HCT116 (cell line): ENCODE results near the gene PDE4D. TPM values are rescaled to one million over a fixed set of nuclear protein-coding genes. Genes with fewer than 3 reads are reported as not detected.

ENCODE experiments used
- ATAC-seq: fragments of 200-7000 bp; cut with Tn5 transposase; 2 replicates; pipeline ENCODE4 v1.9.1; 2020; ENCODE audit warnings: mild to moderate bottlenecking, moderate library complexity
- BruUV-seq: library from RNA; stranded (reverse); fragments of 400-500 nt; replicated peaks from 2 replicates; lab custom pipeline; 2021; lab: Mats Ljungman, UMichigan
- CTCF ChIA-PET: fragments of 300-600 bp; sonication (Branson Sonifier 250); formaldehyde crosslinking; loops from one replicate; lab custom pipeline; 2021; ENCODE audit warnings: antibody characterized with exemption; lab: Charles Lee
- POLR2A ChIA-PET: fragments of 300-600, 350-600 bp; sonication (Branson Sonifier 250); formaldehyde crosslinking; loops from one replicate; lab custom pipeline; 2021; ENCODE audit warnings: antibody characterized with exemption; lab: Charles Lee
- RAD21 ChIA-PET, 2 experiments: fragments of 300-600 bp; sonication (Branson Sonifier 250); formaldehyde crosslinking; loops; one replicate each; lab custom pipeline; 2023; ENCODE audit warnings: low total read pairs in 2 of 2; ENCODE audit not compliant: uncharacterized antibody in 2 of 2, unreplicated experiment in 2 of 2, low non-redundant PET in 1 of 2; lab: Charles Lee
- DNase-seq: peaks from one replicate; pipeline ENCODE4 v3.0.0-alpha.2; 2010; ENCODE audit warnings: low read depth, low spot score
- H2AFZ ChIP-seq: fragments of 200-600 bp; shearing (Covaris generic), sonication (generic); 2 replicates; pipeline ENCODE4 v1.6.1; 2017; ENCODE audit warnings: low read depth, mixed run types, mixed read lengths, antibody characterized with exemption, low read length; ENCODE audit not compliant: poor library complexity, severe bottlenecking
- H3K27ac ChIP-seq: 2 replicates; pipeline ENCODE4 v1.5.1; 2012; ENCODE audit warnings: low read depth, low read length
- H3K27me3 ChIP-seq: fragments of 200-600 bp; sonication (generic); 2 replicates; pipeline ENCODE4 v1.6.1; 2016; ENCODE audit warnings: mixed run types, low read length, mixed read lengths; ENCODE audit not compliant: insufficient read depth
- H3K36me3 ChIP-seq, 2 experiments: fragments of 200-500 bp in 1 of 2; fragments of 200-600 bp in 1 of 2; sonication (Bioruptor generic) in 1 of 2; sonication (generic) in 1 of 2; 2 replicates each; pipeline versions ENCODE4 v1.5.1 to v1.6.1; 2014 to 2016; ENCODE audit warnings: low read length in 2 of 2, inconsistent platforms in 1 of 2, mixed read lengths in 1 of 2, mixed run types in 1 of 2; ENCODE audit not compliant: insufficient read depth in 2 of 2, control insufficient read depth in 1 of 2
- H3K4me1 ChIP-seq, 2 experiments: fragments of 200-600 bp in 1 of 2; sonication (generic) in 1 of 2; 2 replicates each; pipeline versions ENCODE4 v1.5.1 to v1.6.1; 2012 to 2017; ENCODE audit warnings: low read length in 2 of 2, inconsistent platforms in 1 of 2, mild to moderate bottlenecking in 1 of 2, mixed read lengths in 1 of 2, mixed run types in 1 of 2, moderate library complexity in 1 of 2; ENCODE audit not compliant: insufficient read depth in 2 of 2, control insufficient read depth in 1 of 2
- H3K4me2 ChIP-seq: fragments of 200-600 bp; sonication (generic); 2 replicates; pipeline ENCODE4 v1.6.1; 2017; ENCODE audit warnings: mixed run types, low read length, mixed read lengths
- H3K4me3 ChIP-seq, 2 experiments: fragments of 200-600 bp in 1 of 2; sonication (generic) in 1 of 2; replicated peaks in 1 of 2; 2 replicates each; pipeline ENCODE4 v1.5.1; 2011 to 2016; ENCODE audit warnings: low read length in 2 of 2, control low read depth in 1 of 2, low read depth in 1 of 2, mild to moderate bottlenecking in 1 of 2, mixed read lengths in 1 of 2, mixed run types in 1 of 2
- H3K79me2 ChIP-seq: fragments of 200-600 bp; sonication (generic); 2 replicates; pipeline ENCODE4 v1.6.1; 2017; ENCODE audit warnings: mild to moderate bottlenecking, mixed run types, low read length, moderate library complexity, mixed read lengths; ENCODE audit not compliant: insufficient read depth
- H3K9ac ChIP-seq: fragments of 200-600 bp; sonication (generic); 2 replicates; pipeline ENCODE4 v1.6.1; 2016; ENCODE audit warnings: low read length, mixed read lengths
- H3K9me2 ChIP-seq: fragments of 200-600 bp; sonication (generic), shearing (Covaris generic); 2 replicates; pipeline ENCODE4 v1.6.1; 2017; ENCODE audit warnings: mixed run types, mild to moderate bottlenecking, moderate library complexity; ENCODE audit not compliant: insufficient read depth
- H3K9me3 ChIP-seq, 2 experiments: fragments of 200-500 bp in 1 of 2; fragments of 200-600 bp in 1 of 2; sonication (Bioruptor generic) in 1 of 2; sonication (generic) in 1 of 2; 2 replicates each; pipeline ENCODE4 v1.6.1; 2014 to 2017; ENCODE audit warnings: low read length in 2 of 2, mixed read lengths in 2 of 2, inconsistent platforms in 1 of 2, low read depth in 1 of 2, mild to moderate bottlenecking in 1 of 2, mixed run types in 1 of 2, moderate library complexity in 1 of 2; ENCODE audit not compliant: control insufficient read depth in 1 of 2, insufficient read depth in 1 of 2
- H4K20me1 ChIP-seq: fragments of 200-600 bp; sonication (generic), shearing (Covaris generic); 2 replicates; pipeline ENCODE4 v1.6.1; 2017; ENCODE audit warnings: mixed run types, mild to moderate bottlenecking, moderate library complexity; ENCODE audit not compliant: insufficient read depth
- CEBPB ChIP-seq: IDR thresholded peaks from 2 replicates; pipeline ENCODE4 v1.6.1; 2012; ENCODE audit warnings: low read depth
- CTCF ChIP-seq, 3 experiments: fragments of 200-600 bp in 1 of 3; sonication (generic) in 1 of 3; IDR thresholded peaks in 2 of 3; conservative IDR thresholded peaks in 1 of 3; 2 replicates each; pipeline ENCODE4 v1.5.1; 2012 to 2017; ENCODE audit warnings: low read depth in 2 of 3, low read length in 2 of 3, antibody characterized with exemption in 1 of 3, borderline replicate concordance in 1 of 3, control low read depth in 1 of 3, mild to moderate bottlenecking in 1 of 3, mixed read lengths in 1 of 3, mixed run types in 1 of 3, moderate library complexity in 1 of 3; ENCODE audit not compliant: insufficient read depth in 1 of 3
- EGR1 ChIP-seq: IDR thresholded peaks from 2 replicates; pipeline ENCODE4 v1.6.1; 2012; ENCODE audit warnings: low read depth
- ELF1 ChIP-seq: IDR thresholded peaks from 2 replicates; pipeline ENCODE4 v1.6.1; 2012; ENCODE audit warnings: low read depth, borderline replicate concordance
- EZH2 ChIP-seq: fragments of 200-600 bp; sonication (generic); IDR thresholded peaks from 2 replicates; pipeline ENCODE4 v1.6.1; 2017; ENCODE audit warnings: antibody characterized with exemption, mixed run types
- FOSL1 ChIP-seq: IDR thresholded peaks from 2 replicates; pipeline ENCODE4 v1.6.1; 2012; ENCODE audit warnings: low read depth
- JUND ChIP-seq: IDR thresholded peaks from 2 replicates; pipeline ENCODE4 v1.6.1; 2012
- POLR2A ChIP-seq: IDR thresholded peaks from 2 replicates; pipeline ENCODE4 v1.7.0; 2011; ENCODE audit warnings: borderline replicate concordance; ENCODE audit not compliant: insufficient read depth, insufficient read length; ENCODE audit errors: extremely low read depth
- SIN3A ChIP-seq: IDR thresholded peaks from 2 replicates; pipeline ENCODE4 v1.6.1; 2012; ENCODE audit warnings: low read depth
- SP1 ChIP-seq: IDR thresholded peaks from 2 replicates; pipeline ENCODE4 v1.6.1; 2012; ENCODE audit warnings: low read depth
- SRF ChIP-seq: IDR thresholded peaks from 2 replicates; pipeline ENCODE4 v1.6.1; 2012; ENCODE audit warnings: low read depth
- TCF7L2 ChIP-seq: IDR thresholded peaks from 2 replicates; pipeline ENCODE4 v1.7.0; 2011; ENCODE audit warnings: borderline replicate concordance, inconsistent platforms; ENCODE audit not compliant: insufficient read depth, insufficient read length; ENCODE audit errors: extremely low read depth
- YY1 ChIP-seq: IDR thresholded peaks from 2 replicates; pipeline ENCODE4 v1.6.1; 2011; ENCODE audit warnings: low read length, low read depth, moderate library complexity, mild to moderate bottlenecking; ENCODE audit not compliant: insufficient replicate concordance; ENCODE audit errors: extremely low read depth
- ZBTB33 ChIP-seq: IDR thresholded peaks from 2 replicates; pipeline ENCODE4 v1.6.1; 2011; ENCODE audit warnings: mild to moderate bottlenecking, low read length, moderate library complexity; ENCODE audit not compliant: insufficient replicate concordance; ENCODE audit errors: extremely low read depth
- ZNF274 ChIP-seq: fragments of 200-500 bp; sonication (Bioruptor generic); IDR thresholded peaks from 2 replicates; pipeline ENCODE4 v1.6.1; 2014; ENCODE audit warnings: mild to moderate bottlenecking, low read depth, low read length, inconsistent platforms
- intact Hi-C: fragments of 100-400 bp; cut with micrococcal nuclease; formaldehyde crosslinking; loops from 2 replicates; pipeline ENCODE4 v1.10.0; 2022
- total RNA-seq: library from RNA; stranded (reverse); gene quantifications from one replicate; pipeline ENCODE4 v1.2.1, GENCODE V29; 2021; ENCODE audit not compliant: unreplicated experiment
- TF ChIP-seq, protein P1 (sequence below): IDR thresholded peaks from 2 replicates; pipeline ENCODE4 v1.6.1; 2012
- TF ChIP-seq, protein P2 (sequence below): IDR thresholded peaks from 2 replicates; pipeline ENCODE4 v1.6.1; 2012; ENCODE audit warnings: low read depth
- TF ChIP-seq, protein P3 (sequence below): IDR thresholded peaks from 2 replicates; pipeline ENCODE4 v1.6.1; 2012

PDE4D gene
- total RNA-seq, 1 experiment from 2014 or later, result 1.1 TPM

DNA sequence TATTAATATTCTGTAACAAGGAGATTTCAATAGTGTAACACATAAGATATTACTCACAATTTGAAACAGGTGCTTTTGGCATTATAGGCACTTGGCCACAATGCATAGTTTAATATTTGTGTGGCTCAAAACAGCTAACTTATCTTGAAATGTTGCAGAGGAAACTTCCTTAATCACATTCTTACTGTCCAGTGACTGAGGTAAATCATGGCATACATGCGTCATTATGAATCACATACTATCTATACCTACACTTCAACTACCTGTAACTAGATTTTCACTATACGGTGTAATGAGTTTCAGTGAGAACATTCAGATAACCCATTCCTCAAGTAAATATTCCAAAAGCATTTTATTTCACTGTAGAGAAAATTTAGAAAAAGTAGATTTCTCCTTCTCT lies 218.8 kb downstream of the PDE4D start (continued):
- TF ChIP-seq ZBTB33 (no peak), JUND (no peak), ELF1 (no peak), YY1 (no peak), EZH2 (no peak), ZNF274 (no peak), SIN3A (no peak), SRF (no peak), POLR2A (no peak), CEBPB (no peak), EGR1 (no peak), TCF7L2 (no peak), FOSL1 (no peak)
- TF ChIP-seq, protein P1, sequence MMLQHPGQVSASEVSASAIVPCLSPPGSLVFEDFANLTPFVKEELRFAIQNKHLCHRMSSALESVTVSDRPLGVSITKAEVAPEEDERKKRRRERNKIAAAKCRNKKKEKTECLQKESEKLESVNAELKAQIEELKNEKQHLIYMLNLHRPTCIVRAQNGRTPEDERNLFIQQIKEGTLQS, result no peak

DNA sequence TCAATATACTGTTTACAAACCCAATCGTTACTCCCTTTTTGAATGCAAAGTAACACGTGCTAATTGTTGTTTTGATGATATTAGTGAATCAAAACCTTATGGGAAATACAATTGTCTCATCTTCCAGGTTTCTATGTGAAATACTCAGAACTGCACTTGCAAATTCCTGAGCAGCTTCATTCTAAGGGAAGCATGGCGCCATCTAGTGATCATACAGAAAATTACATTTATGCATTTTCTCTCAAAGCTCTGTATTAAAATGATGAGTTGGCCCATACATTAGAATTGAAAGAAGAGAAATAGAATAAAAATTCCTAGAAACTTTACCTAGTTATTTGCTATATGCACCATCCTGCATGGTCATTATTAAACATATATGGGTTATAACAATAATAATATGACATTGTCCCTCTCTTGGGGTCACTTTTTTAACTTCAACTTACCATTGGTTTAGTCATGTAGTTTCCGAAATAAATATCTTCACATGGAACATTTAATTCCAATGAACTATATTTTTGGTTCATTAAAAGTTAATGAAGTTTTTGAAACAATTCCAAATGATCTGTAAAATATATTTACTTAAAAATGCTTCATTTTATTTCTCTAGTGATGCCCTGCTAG lies 220.0 kb downstream of the PDE4D start:
- no peaks in the 10 kb centered on the region for H3K79me2 ChIP-seq
- H4K20me1 ChIP-seq, result no peaks in the 10 kb centered on the region
- ChIA-PET RAD21 (no interaction called here), CTCF (interaction anchor here (0.7 to 2.7 kb wide), 11 partner anchors 9 to 485 kb away, joined by 3 to 43 read pairs (median 4); no protein-coding TSS in a partner anchor), POLR2A (no interaction called here)
- ATAC-seq (peak; percentile 55; the same call in 1 of the 2 replicates), DNase-seq (peak; percentile 8)
- no peak overlapping the region for H3K27ac ChIP-seq
- no peak overlapping the region for H3K4me2 ChIP-seq
- no peak overlapping the region for H3K4me3 ChIP-seq
- no peaks in the 10 kb centered on the region for H3K9me2 ChIP-seq
- BruUV-seq, result no TSS peak
- no peaks in the 10 kb centered on the region for H3K36me3 ChIP-seq
- no peaks in the 10 kb centered on the region for H3K4me1 ChIP-seq
- H3K9ac ChIP-seq, result no peak overlapping the region
- H3K27me3 ChIP-seq, result 0 out of 2 replicates have a peak, but pooled peaks cover 5% of the 10 kb centered on the region
- H3K9me3 ChIP-seq, result no peaks in the 10 kb centered on the region
- intact Hi-C loops, result loop anchor here (1.0 to 5.0 kb wide), 3 partner anchors 167 to 486 kb away; no protein-coding TSS in a partner anchor
- no peak overlapping the region for H2AFZ ChIP-seq
- TF ChIP-seq, protein P2, sequence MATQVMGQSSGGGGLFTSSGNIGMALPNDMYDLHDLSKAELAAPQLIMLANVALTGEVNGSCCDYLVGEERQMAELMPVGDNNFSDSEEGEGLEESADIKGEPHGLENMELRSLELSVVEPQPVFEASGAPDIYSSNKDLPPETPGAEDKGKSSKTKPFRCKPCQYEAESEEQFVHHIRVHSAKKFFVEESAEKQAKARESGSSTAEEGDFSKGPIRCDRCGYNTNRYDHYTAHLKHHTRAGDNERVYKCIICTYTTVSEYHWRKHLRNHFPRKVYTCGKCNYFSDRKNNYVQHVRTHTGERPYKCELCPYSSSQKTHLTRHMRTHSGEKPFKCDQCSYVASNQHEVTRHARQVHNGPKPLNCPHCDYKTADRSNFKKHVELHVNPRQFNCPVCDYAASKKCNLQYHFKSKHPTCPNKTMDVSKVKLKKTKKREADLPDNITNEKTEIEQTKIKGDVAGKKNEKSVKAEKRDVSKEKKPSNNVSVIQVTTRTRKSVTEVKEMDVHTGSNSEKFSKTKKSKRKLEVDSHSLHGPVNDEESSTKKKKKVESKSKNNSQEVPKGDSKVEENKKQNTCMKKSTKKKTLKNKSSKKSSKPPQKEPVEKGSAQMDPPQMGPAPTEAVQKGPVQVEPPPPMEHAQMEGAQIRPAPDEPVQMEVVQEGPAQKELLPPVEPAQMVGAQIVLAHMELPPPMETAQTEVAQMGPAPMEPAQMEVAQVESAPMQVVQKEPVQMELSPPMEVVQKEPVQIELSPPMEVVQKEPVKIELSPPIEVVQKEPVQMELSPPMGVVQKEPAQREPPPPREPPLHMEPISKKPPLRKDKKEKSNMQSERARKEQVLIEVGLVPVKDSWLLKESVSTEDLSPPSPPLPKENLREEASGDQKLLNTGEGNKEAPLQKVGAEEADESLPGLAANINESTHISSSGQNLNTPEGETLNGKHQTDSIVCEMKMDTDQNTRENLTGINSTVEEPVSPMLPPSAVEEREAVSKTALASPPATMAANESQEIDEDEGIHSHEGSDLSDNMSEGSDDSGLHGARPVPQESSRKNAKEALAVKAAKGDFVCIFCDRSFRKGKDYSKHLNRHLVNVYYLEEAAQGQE, result no peak
- no peak for TF ChIP-seq FOSL1
- TF ChIP-seq SP1, result no peak
- TF ChIP-seq, protein P3, sequence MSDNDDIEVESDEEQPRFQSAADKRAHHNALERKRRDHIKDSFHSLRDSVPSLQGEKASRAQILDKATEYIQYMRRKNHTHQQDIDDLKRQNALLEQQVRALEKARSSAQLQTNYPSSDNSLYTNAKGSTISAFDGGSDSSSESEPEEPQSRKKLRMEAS, result no peak
- peak; percentile 33 to 82 (median 64); a peak in 5 of 6 replicates for TF ChIP-seq CTCF (IDR thresholded peaks at IDR 0.05 in 2 of 3, conservative IDR thresholded peaks at IDR 0.05 in 1 of 3; ENCODE audit: borderline replicate concordance in 1 of 3, insufficient read depth in 1 of 3, low read depth in 2 of 3, low read length in 2 of 3)
- TF ChIP-seq ELF1, result no peak
